Measurements from ENCODE around the gene ATP6V1G2. TPM values are rescaled to one million over a fixed set of nuclear protein-coding genes. Genes with fewer than 3 reads are reported as not detected.
"Not testable (repeated sequence)": the region's sequence is repeated elsewhere in the genome, so short reads cannot be mapped to it uniquely, and the experiment has no call there.

Gene ATP6V1G2
- total RNA-seq, 1 donor from 2014 or later, result 1.0 TPM

DNA sequence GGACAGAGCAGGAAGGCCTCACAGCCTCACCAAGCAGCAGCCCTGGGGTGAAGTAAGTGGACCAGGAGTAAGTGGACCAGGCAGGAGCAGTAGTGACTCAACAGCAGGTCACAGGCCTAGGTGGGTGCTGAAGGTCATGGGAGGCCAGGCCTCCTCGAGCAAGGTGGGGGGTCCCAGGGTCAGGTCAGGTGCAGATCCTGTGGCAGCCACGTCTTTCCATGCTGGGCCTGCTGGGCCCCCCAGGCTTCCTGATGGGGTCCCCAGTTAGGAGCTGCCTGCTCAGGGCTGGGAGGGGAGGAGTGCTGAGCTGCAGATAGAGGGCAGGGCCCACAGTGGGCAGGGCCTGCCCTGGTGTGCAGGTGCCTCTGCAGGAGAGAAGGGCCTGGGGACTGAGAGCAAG lies 37.4 kb downstream of the ATP6V1G2 start:
- H3K27ac ChIP-seq (ENCODE audit: low read depth, low read length); H3K9me3 ChIP-seq (ENCODE audit: control insufficient read depth in 3 of 3, low read length in 3 of 3); H3K9ac ChIP-seq (ENCODE audit: low read depth in 1 of 3, low read length in 3 of 3); H3K4me3 ChIP-seq (ENCODE audit: low read length in 3 of 3); H3K4me1 ChIP-seq (ENCODE audit: control insufficient read depth in 3 of 3, insufficient read depth in 3 of 3, low read length in 3 of 3): not testable (repeated sequence)
- peaks cover 0 to 21% (median 3%) of the 10 kb centered on the region in 3 donors for H3K27me3 ChIP-seq (ENCODE audit: control insufficient read depth in 3 of 3, insufficient read depth in 3 of 3, low read length in 3 of 3)
- peaks cover 0 to 13% (median 3%) of the 10 kb centered on the region in 3 donors for H3K36me3 ChIP-seq (ENCODE audit: control insufficient read depth in 3 of 3, insufficient read depth in 3 of 3, low read length in 3 of 3)

- Histone ChIP-seq H3K9me3 (ENCODE audit: control insufficient read depth in 3 of 3, low read length in 3 of 3) (no peaks in the 10 kb centered on the region), H3K36me3 (ENCODE audit: control insufficient read depth in 3 of 3, insufficient read depth in 3 of 3, low read length in 3 of 3) (peaks cover 0 to 6% (median 2%) of the 10 kb centered on the region in 3 donors), H3K9ac (ENCODE audit: low read depth in 1 of 3, low read length in 3 of 3) (no peak overlapping the region), H3K4me1 (ENCODE audit: control insufficient read depth in 3 of 3, insufficient read depth in 3 of 3, low read length in 3 of 3) (peaks cover 2 to 5% (median 2%) of the 10 kb centered on the region in 3 donors), H3K27me3 (ENCODE audit: control insufficient read depth in 3 of 3, insufficient read depth in 3 of 3, low read length in 3 of 3) (peaks cover 9 to 35% (median 18%) of the 10 kb centered on the region in 3 donors), H3K27ac (ENCODE audit: low read depth, low read length) (no peak overlapping the region), H3K4me3 (ENCODE audit: low read length in 3 of 3) (no peak overlapping the region)
Measured at GRCh38 chr6:31502586-31502985, 43.8 kb downstream of the ATP6V1G2 start.

- H3K9me3 ChIP-seq (ENCODE audit: control insufficient read depth in 3 of 3, low read length in 3 of 3); H3K36me3 ChIP-seq (ENCODE audit: control insufficient read depth in 3 of 3, insufficient read depth in 3 of 3, low read length in 3 of 3); H3K27ac ChIP-seq (ENCODE audit: low read depth, low read length); H3K9ac ChIP-seq (ENCODE audit: low read depth in 1 of 3, low read length in 3 of 3); H3K4me1 ChIP-seq (ENCODE audit: control insufficient read depth in 3 of 3, insufficient read depth in 3 of 3, low read length in 3 of 3); H3K4me3 ChIP-seq (ENCODE audit: low read length in 3 of 3): not testable (repeated sequence)
- peaks cover 9 to 31% (median 20%) of the 10 kb centered on the region in 3 donors for H3K27me3 ChIP-seq (ENCODE audit: control insufficient read depth in 3 of 3, insufficient read depth in 3 of 3, low read length in 3 of 3)
Measured at GRCh38 chr6:31499648-31500047, 46.8 kb downstream of the ATP6V1G2 start.

GRCh38 chr6:31498748-31499147 lies 47.7 kb downstream of the ATP6V1G2 start:
- H3K27me3 ChIP-seq (ENCODE audit: control insufficient read depth in 3 of 3, insufficient read depth in 3 of 3, low read length in 3 of 3), result peaks cover 9 to 37% (median 22%) of the 10 kb centered on the region in 3 donors

GRCh38 chr6:31497531-31498476 lies 48.6 kb downstream of the ATP6V1G2 start, which contains the start of gene MICB:
MICB (plus strand) TSS chr6:31498145; CDS start chr6:31498194, 49 bp downstream.
- Histone ChIP-seq H3K36me3 (ENCODE audit: control insufficient read depth in 3 of 3, insufficient read depth in 3 of 3, low read length in 3 of 3) (no peaks in the 10 kb centered on the region), H3K4me1 (ENCODE audit: control insufficient read depth in 3 of 3, insufficient read depth in 3 of 3, low read length in 3 of 3) (peaks cover 13 to 14% (median 14%) of the 10 kb centered on the region in 3 donors), H3K27me3 (ENCODE audit: control insufficient read depth in 3 of 3, insufficient read depth in 3 of 3, low read length in 3 of 3) (peaks cover 9 to 39% (median 22%) of the 10 kb centered on the region in 3 donors), H3K27ac (ENCODE audit: low read depth, low read length) (no peak within 1 kb of the TSS), H3K9ac (ENCODE audit: low read depth in 1 of 3, low read length in 3 of 3) (peak within 1 kb of the TSS; percentile 40 to 65 (median 57)), H3K9me3 (ENCODE audit: control insufficient read depth in 3 of 3, low read length in 3 of 3) (no peaks in the 10 kb centered on the region), H3K4me3 (ENCODE audit: low read length in 3 of 3) (peak within 1 kb of the TSS; percentile 65 to 71 (median 67))

More at GRCh38 chr6:31498748-31499147, 47.7 kb downstream of the ATP6V1G2 start:
- Histone ChIP-seq H3K9me3 (ENCODE audit: control insufficient read depth in 3 of 3, low read length in 3 of 3) (no peaks in the 10 kb centered on the region), H3K4me1 (ENCODE audit: control insufficient read depth in 3 of 3, insufficient read depth in 3 of 3, low read length in 3 of 3) (peaks cover 12% of the 10 kb centered on the region in 3 donors), H3K9ac (ENCODE audit: low read depth in 1 of 3, low read length in 3 of 3) (no peak overlapping the region), H3K4me3 (ENCODE audit: low read length in 3 of 3) (peak overlapping the region in 1 of 3 donors; percentile 30), H3K27ac (ENCODE audit: low read depth, low read length) (no peak overlapping the region), H3K36me3 (ENCODE audit: control insufficient read depth in 3 of 3, insufficient read depth in 3 of 3, low read length in 3 of 3) (no peaks in the 10 kb centered on the region)

DNA sequence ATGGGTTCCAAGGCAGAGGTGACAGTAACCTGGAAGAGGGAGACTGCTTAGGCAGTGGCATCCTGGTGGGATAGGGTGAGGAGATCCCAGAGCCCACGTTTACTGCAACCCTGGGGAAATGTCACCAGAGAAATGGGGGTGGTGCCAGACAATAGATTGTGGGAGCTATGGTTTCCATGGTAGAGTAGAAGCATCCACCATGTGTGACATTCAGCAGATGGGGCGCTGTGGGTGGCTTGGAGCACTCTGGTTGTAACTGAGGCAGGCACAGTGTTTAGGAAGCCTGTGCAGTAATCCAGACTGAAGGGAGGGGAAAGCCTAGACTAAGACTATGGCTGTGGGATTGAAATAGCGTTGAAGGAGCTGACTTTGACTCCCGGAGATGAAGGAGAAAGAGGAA lies 49.6 kb downstream of the ATP6V1G2 start:
- H3K4me3 ChIP-seq (ENCODE audit: low read length in 3 of 3), result not testable (repeated sequence)

GRCh38 chr6:31495580-31495979 lies 50.8 kb downstream of the ATP6V1G2 start:
- Histone ChIP-seq H3K27ac (ENCODE audit: low read depth, low read length) (no peak overlapping the region), H3K27me3 (ENCODE audit: control insufficient read depth in 3 of 3, insufficient read depth in 3 of 3, low read length in 3 of 3) (peaks cover 9 to 45% (median 17%) of the 10 kb centered on the region in 3 donors), H3K4me1 (ENCODE audit: control insufficient read depth in 3 of 3, insufficient read depth in 3 of 3, low read length in 3 of 3) (peaks cover 13 to 14% (median 14%) of the 10 kb centered on the region in 3 donors), H3K9me3 (ENCODE audit: control insufficient read depth in 3 of 3, low read length in 3 of 3) (no peaks in the 10 kb centered on the region), H3K4me3 (ENCODE audit: low read length in 3 of 3) (no peak overlapping the region), H3K36me3 (ENCODE audit: control insufficient read depth in 3 of 3, insufficient read depth in 3 of 3, low read length in 3 of 3) (no peaks in the 10 kb centered on the region), H3K9ac (ENCODE audit: low read depth in 1 of 3, low read length in 3 of 3) (no peak overlapping the region)

More for the DNA sequence above, 49.6 kb downstream of the ATP6V1G2 start:
- not testable (repeated sequence) for H3K27ac ChIP-seq (ENCODE audit: low read depth, low read length); H3K9ac ChIP-seq (ENCODE audit: low read depth in 1 of 3, low read length in 3 of 3); H3K9me3 ChIP-seq (ENCODE audit: control insufficient read depth in 3 of 3, low read length in 3 of 3); H3K36me3 ChIP-seq (ENCODE audit: control insufficient read depth in 3 of 3, insufficient read depth in 3 of 3, low read length in 3 of 3)
- Histone ChIP-seq H3K27me3 (ENCODE audit: control insufficient read depth in 3 of 3, insufficient read depth in 3 of 3, low read length in 3 of 3) (peaks cover 9 to 42% (median 22%) of the 10 kb centered on the region in 3 donors), H3K4me1 (ENCODE audit: control insufficient read depth in 3 of 3, insufficient read depth in 3 of 3, low read length in 3 of 3) (peaks cover 13 to 14% (median 14%) of the 10 kb centered on the region in 3 donors)

Small RNA genes lying within 50 kb of the gene (small RNA-seq; reads per million reads assigned to genes)
- gene AL663061.1, result not detected
- gene RF00019, result not detected
- gene SNORD117, result 252 reads per million, percentile 97 among the genes with 10 or more reads in this experiment
- gene SNORD84, result not detected

Other genes with a start within 250 kb of the ATP6V1G2 start
- gene HLA-B, start 189.4 kb downstream of the ATP6V1G2 start, total RNA-seq, result 92.9 TPM
- 5.2 TPM for gene MICA, start 143.0 kb downstream of the ATP6V1G2 start, total RNA-seq
- gene MICB, start 48.5 kb downstream of the ATP6V1G2 start, total RNA-seq, result 0.52 TPM
- gene MCCD1, start 17.6 kb downstream of the ATP6V1G2 start, total RNA-seq, result not detected
- gene DDX39B, start 4.6 kb downstream of the ATP6V1G2 start, total RNA-seq, result 436 TPM
- gene NFKBIL1, start 1.0 kb upstream of the ATP6V1G2 start, total RNA-seq, result 20.4 TPM
- not detected for gene LTA, start 25.7 kb upstream of the ATP6V1G2 start, total RNA-seq
- gene TNF, start 29.0 kb upstream of the ATP6V1G2 start, total RNA-seq, result not detected
- gene LTB, start 35.8 kb upstream of the ATP6V1G2 start, total RNA-seq, result 2.1 TPM
- gene LST1, start 39.7 kb upstream of the ATP6V1G2 start, total RNA-seq, result 3.7 TPM
- gene NCR3, start 46.4 kb upstream of the ATP6V1G2 start, total RNA-seq, result not detected
- 19.8 TPM for gene AIF1, start 68.6 kb upstream of the ATP6V1G2 start, total RNA-seq
- 30.8 TPM for gene PRRC2A, start 74.1 kb upstream of the ATP6V1G2 start, total RNA-seq
- 118 TPM for gene BAG6, start 106.1 kb upstream of the ATP6V1G2 start, total RNA-seq
- gene APOM, start 109.3 kb upstream of the ATP6V1G2 start, total RNA-seq, result 1.0 TPM
- 18.3 TPM for gene C6orf47, start 114.2 kb upstream of the ATP6V1G2 start, total RNA-seq
- gene GPANK1, start 118.4 kb upstream of the ATP6V1G2 start, total RNA-seq, result 16.2 TPM
- gene CSNK2B, start 119.5 kb upstream of the ATP6V1G2 start, total RNA-seq, result 68.4 TPM
- 2.6 TPM for gene LY6G5B, start 123.4 kb upstream of the ATP6V1G2 start, total RNA-seq
- gene LY6G5C, start 134.5 kb upstream of the ATP6V1G2 start, total RNA-seq, result not detected
- gene ABHD16A, start 156.7 kb upstream of the ATP6V1G2 start, total RNA-seq, result 50.1 TPM
- gene LY6G6F, start 160.3 kb upstream of the ATP6V1G2 start, total RNA-seq, result not detected
- gene LY6G6D, start 168.7 kb upstream of the ATP6V1G2 start, total RNA-seq, result not detected
- not detected for gene LY6G6C, start 175.1 kb upstream of the ATP6V1G2 start, total RNA-seq
- gene MPIG6B, start 176.8 kb upstream of the ATP6V1G2 start, total RNA-seq, result 0.52 TPM
- 73.1 TPM for gene DDAH2, start 182.7 kb upstream of the ATP6V1G2 start, total RNA-seq
- 152 TPM for gene CLIC1, start 189.9 kb upstream of the ATP6V1G2 start, total RNA-seq
- 3.1 TPM for gene MSH5, start 193.4 kb upstream of the ATP6V1G2 start, total RNA-seq
- 1.0 TPM for gene SAPCD1, start 216.0 kb upstream of the ATP6V1G2 start, total RNA-seq
- gene VWA7, start 230.7 kb upstream of the ATP6V1G2 start, total RNA-seq, result 1.0 TPM
- 42.3 TPM for gene VARS1, start 249.1 kb upstream of the ATP6V1G2 start, total RNA-seq